ENCODE data around the gene POU3F3. TPM values are rescaled to one million over a fixed set of nuclear protein-coding genes. Genes with fewer than 3 reads are reported as not detected.
A peak's percentile ranks its signal among the peaks of the same experiment; 100 is the strongest.

POU3F3 gene
- total RNA-seq, 2 experiments from 2014 or later = 2.7 to 3.1 TPM

DNA sequence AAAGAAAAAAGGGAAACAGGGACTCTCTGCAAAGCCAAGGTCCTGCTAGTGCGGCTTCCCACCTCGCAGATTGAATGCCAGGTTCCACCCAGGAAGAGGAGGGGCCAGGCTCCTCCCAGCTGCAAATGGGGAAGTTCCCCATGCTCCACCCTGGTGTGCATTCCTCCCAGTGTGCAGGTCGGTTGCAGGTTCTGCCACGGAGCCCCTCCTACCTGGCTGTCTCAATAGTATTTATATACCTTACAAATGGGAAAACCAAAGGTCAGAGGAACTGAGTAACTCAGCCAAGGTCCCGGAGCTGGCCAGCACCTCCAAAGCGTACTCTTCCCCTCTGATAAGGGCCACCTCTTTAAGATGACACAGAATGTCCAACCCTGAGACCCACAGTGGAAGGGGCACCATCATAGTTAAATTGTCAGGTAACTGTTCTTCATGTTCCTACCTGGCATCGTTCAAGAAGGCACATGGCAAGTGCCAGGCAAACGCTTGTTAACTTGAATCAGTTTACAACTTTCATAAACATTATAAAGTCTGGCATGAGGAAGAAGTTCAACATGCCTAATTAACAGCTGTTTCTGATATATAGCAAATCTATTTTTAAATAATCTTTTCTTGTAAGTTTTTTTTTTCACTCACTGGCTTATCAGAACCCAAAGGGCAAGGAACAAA lies 35.5 kb downstream of the POU3F3 start:
- TF ChIP-seq EZH2phosphoT487 (IDR thresholded peaks at IDR 0.05; ENCODE audit: borderline replicate concordance, low read depth, low read length) = no peak
- TF ChIP-seq CTCF (conservative IDR thresholded peaks at IDR 0.05; ENCODE audit: low read length) = no peak
- H3K4me2 ChIP-seq (ENCODE audit: low read length) = peak overlapping the region; percentile 30
- H3K9me2 ChIP-seq (ENCODE audit: insufficient read depth, low read length) = no peaks in the 10 kb centered on the region
- intact Hi-C loops (cut with micrococcal nuclease; ENCODE audit: unreplicated experiment) = no loop called here
- no peak overlapping the region for H3K27ac ChIP-seq (ENCODE audit: low read depth, low read length, poor library complexity, severe bottlenecking)
- H3K4me1 ChIP-seq (ENCODE audit: insufficient read depth, low read length, poor library complexity, severe bottlenecking) = peaks cover 16% of the 10 kb centered on the region
- H3K9me3 ChIP-seq (ENCODE audit: low read length) = no peaks in the 10 kb centered on the region
- no TSS peak for BruUV-seq (replicated peaks)
- peak; percentile 34 for DNase-seq (ENCODE audit: low spot score)
- H3K4me3 ChIP-seq (ENCODE audit: low read depth, low read length, poor library complexity, severe bottlenecking) = no peak overlapping the region
- ChIA-PET POLR2A (interaction anchor here (0.6 to 1.9 kb wide), 3 partner anchors 8 to 441 kb away, joined by 3 to 10 read pairs (median 3); no protein-coding TSS in a partner anchor), CTCF (ENCODE audit: unreplicated experiment) (interaction anchor here (1.0 kb wide), 2 partner anchors 34 to 87 kb away, joined by 3 to 4 read pairs; no protein-coding TSS in a partner anchor)
- no peaks in the 10 kb centered on the region for H3K79me2 ChIP-seq (ENCODE audit: insufficient read depth, low read depth, low read length)
- H3K36me3 ChIP-seq (ENCODE audit: insufficient read depth, low read length) = no peaks in the 10 kb centered on the region
- H4K20me1 ChIP-seq (ENCODE audit: insufficient read depth, low read length) = no peaks in the 10 kb centered on the region
- peak overlapping the region; percentile 61 for H2AFZ ChIP-seq (ENCODE audit: low read length)

GRCh38 chr2:104889960-104890684 lies 36.2 kb downstream of the POU3F3 start:
- intact Hi-C loops (cut with micrococcal nuclease; ENCODE audit: unreplicated experiment) = no loop called here
- ChIA-PET POLR2A (interaction anchor here (0.6 kb wide), 1 partner anchor 441 kb away, joined by 3 read pairs; no protein-coding TSS in a partner anchor), CTCF (ENCODE audit: unreplicated experiment) (no interaction called here)
- Histone ChIP-seq H3K9me2 (ENCODE audit: insufficient read depth, low read length) (no peaks in the 10 kb centered on the region), H3K79me2 (ENCODE audit: insufficient read depth, low read depth, low read length) (no peaks in the 10 kb centered on the region), H4K20me1 (ENCODE audit: insufficient read depth, low read length) (no peaks in the 10 kb centered on the region), H3K4me2 (ENCODE audit: low read length) (no peak overlapping the region), H3K4me3 (ENCODE audit: low read depth, low read length, poor library complexity, severe bottlenecking) (no peak overlapping the region), H3K36me3 (ENCODE audit: insufficient read depth, low read length) (no peaks in the 10 kb centered on the region), H2AFZ (ENCODE audit: low read length) (peak overlapping the region; percentile 61; the same call in 1 of the 2 replicates), H3K4me1 (ENCODE audit: insufficient read depth, low read length, poor library complexity, severe bottlenecking) (peaks cover 16% of the 10 kb centered on the region), H3K27ac (ENCODE audit: low read depth, low read length, poor library complexity, severe bottlenecking) (no peak overlapping the region), H3K9me3 (ENCODE audit: low read length) (no peaks in the 10 kb centered on the region)
- DNase-seq (ENCODE audit: low spot score) = no peak
- no TSS peak for BruUV-seq (replicated peaks)
- no peak for TF ChIP-seq EZH2phosphoT487 (IDR thresholded peaks at IDR 0.05; ENCODE audit: borderline replicate concordance, low read depth, low read length)
- TF ChIP-seq CTCF (conservative IDR thresholded peaks at IDR 0.05; ENCODE audit: low read length) = no peak
